HG02571 (cell line): ENCODE data around the gene CUX1.
"Not testable (repeated sequence)": the region's sequence is repeated elsewhere in the genome, so short reads cannot be mapped to it uniquely, and the experiment has no call there.

Experiments
- ATAC-seq: cut with Tn5 transposase; IDR thresholded peaks from one replicate; pipeline ENCODE4 v1.9.1; 2021; ENCODE audit warnings: mild to moderate bottlenecking, moderate library complexity; ENCODE audit not compliant: unreplicated experiment

The CUX1 gene

GRCh38 chr7:102036958-102037357 lies 219.5 kb downstream of the CUX1 start:
- no peak for ATAC-seq

- no peak for ATAC-seq
Observed at GRCh38 chr7:102039706-102040105, 222.3 kb downstream of the CUX1 start.

- no peak for ATAC-seq
Observed at GRCh38 chr7:102040569-102040968, 223.1 kb downstream of the CUX1 start.

DNA sequence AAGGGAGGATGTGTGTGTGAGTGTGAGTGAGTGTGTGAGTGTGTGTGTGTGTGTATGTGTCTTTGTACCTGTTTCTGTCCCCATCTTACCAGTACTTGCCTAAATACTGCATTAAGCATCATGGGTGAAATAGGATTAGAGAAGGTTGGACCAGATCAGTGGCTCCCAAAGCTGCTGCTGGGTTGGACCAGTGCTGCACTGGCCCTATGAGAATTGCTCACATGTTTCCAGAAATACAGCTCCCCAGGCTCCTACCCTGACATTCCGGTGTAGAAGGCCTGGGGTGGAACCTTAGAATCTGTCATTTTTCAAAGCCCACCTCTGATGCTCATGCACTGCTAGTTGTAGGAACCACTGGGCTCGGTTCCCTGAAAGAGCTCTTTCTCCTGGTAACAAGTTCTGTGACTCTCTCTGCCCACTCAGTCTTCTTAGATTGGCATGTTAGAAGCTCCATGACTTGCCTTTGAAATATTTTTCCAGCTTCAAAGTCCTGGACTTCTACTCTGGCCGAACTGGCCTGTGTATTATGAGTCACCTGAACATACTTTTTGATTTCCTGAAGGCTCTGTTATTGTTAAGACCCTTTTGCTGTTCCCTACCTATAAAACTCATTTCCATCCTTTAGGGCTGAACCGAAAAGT lies 224.7 kb downstream of the CUX1 start:
- ATAC-seq = no peak

DNA sequence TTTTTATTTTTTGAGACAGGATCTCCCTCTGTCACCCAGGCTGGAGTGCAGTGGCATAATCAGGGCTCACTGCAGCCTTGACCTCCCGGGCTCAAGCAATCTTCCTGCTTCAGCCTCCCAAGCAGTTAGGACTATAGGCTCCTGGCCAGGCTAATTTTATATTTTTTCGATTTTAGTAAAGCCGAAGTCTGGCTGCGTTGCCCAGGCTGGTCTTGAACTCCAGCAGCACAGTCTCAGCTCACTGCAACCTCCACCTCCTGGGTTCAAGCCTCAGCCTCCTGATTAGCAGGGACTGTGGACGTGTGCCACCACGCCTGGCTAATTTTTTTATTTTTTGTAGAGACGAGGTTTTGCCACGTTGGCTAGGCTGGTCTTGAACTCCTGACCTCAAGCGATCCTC lies 225.4 kb downstream of the CUX1 start:
- not testable (repeated sequence) for ATAC-seq

DNA sequence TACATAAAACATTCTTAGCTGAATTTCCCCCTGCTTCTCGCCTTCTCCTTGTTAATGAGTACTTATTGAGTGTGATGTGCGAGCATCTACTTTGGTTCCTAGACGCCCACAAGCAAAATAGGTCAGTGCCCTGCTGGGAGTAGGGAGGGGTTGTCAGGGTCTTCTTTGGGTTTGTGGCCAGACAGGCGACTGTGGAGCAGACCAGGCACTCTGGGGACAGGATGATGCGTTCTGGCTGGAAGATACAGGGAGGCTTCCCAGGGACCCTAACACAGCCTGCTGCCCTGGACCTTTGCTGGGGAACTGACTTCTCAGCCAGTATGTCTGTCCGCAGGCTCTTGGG lies 227.2 kb downstream of the CUX1 start:
- ATAC-seq = no peak

- no peak for ATAC-seq
Observed at GRCh38 chr7:102044984-102045673, 227.7 kb downstream of the CUX1 start.

DNA sequence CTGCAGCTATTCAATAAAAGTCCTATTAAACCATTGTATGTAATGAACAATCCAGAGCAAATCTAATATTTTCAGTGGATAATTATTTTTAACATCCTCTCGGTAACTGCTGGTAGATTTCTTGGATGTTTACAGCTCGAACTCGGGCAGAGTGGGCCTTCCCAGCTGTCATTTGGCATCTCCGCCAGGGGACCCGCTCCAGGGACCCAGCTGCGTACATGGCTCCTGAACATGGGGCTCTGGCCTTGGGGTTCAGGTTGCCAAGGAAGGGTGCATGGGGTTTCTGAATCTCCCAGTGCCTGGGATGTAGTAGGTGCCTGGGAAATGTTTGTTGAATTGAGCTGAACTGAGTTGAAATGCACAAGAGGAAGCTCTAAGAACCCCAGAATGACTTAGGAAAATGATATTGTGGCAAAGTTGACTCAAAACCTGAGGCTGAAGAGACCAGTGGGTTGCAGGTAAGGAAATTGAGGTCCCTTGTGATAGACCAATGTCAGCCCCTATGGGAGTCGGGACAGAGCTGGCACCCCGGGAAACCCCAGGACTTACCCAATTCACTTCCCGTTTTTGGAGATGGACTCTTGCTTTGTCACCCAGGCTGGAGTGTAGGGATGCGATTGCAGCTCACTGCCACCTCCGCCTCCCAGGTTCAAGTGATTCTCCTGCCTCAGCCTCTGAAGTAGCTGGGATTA lies 228.4 kb downstream of the CUX1 start:
- no peak for ATAC-seq

- no peak for ATAC-seq
Observed at GRCh38 chr7:102046373-102047117, 229.1 kb downstream of the CUX1 start.

DNA sequence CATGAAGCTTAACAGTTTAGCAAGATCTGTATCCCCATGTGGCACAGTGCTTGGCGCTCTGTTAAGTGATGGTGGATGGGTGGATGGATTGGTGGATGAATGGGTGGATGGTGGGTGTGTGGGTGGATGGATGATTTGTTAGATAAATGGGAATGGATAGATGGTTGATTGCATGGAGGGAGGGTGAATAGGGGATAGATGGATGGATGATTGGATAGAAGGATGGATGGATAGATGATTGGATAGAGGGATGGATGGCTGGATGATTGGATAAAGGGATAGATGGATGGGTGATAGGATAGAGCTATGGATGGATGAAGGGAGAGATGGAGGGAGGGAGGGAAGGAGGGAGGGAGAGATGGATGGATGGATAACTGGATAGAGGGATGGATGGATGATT lies 229.7 kb downstream of the CUX1 start:
- ATAC-seq = no peak

- ATAC-seq = no peak
Observed at GRCh38 chr7:102049765-102050164, 232.3 kb downstream of the CUX1 start.

GRCh38 chr7:102050864-102051460 lies 233.5 kb downstream of the CUX1 start:
- ATAC-seq = no peak

- ATAC-seq = not testable (repeated sequence)
Observed at GRCh38 chr7:102051736-102052135, 234.3 kb downstream of the CUX1 start.

DNA sequence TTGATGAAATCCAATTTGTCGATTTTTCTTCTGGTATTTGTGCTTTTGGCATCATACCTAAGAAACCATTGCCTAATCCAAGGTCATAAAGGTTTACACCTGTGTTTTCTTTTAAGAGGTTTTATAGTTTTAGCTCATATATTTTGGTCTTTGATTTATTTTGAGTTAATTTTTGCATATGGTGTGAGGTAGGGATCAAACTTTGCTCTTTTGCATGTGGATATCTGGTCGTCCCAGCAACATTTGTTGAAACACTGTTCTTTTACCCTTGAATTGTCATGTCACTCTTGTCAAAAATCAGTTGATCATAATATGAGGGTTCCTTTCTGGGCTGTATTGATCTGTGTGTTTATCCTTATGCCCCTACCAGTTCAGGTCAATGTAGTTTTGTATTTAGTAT lies 236.7 kb downstream of the CUX1 start:
- no peak for ATAC-seq

DNA sequence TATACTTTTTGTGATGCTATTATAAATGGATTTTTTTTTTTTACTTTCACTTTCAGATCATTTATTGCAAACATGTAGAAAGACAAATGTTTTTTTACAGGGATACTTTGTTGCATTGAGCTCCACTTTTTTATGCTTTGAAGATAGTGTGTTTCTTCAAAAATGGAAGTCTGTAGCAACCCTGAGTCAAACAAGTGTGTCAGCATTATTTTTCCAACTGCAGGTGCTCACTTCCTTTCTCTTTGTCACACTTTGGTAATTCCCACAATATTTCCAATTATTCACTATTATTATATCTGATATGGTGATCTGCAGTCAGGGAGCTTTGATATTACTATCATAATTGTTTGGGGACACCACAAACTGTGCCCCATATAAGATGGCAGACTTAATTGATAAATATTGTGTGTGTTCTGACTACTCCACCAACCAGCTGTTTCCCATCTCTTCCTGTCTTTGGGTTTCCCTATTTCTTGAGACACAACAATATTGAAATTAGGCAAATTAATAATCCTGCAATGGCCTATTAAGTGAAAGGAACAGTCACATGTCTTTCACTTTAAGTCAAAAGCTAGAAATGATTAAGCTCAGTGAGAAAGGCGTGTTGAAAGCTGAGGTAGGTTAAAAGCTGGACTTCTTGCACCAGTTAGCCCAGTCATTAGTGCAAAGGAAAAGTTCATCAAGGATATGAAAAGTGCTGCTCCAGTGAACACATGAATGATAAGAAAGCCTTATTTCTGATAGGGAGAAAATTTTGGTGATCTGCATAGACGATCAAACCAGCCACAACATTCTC lies 238.0 kb downstream of the CUX1 start:
- ATAC-seq = no peak

DNA sequence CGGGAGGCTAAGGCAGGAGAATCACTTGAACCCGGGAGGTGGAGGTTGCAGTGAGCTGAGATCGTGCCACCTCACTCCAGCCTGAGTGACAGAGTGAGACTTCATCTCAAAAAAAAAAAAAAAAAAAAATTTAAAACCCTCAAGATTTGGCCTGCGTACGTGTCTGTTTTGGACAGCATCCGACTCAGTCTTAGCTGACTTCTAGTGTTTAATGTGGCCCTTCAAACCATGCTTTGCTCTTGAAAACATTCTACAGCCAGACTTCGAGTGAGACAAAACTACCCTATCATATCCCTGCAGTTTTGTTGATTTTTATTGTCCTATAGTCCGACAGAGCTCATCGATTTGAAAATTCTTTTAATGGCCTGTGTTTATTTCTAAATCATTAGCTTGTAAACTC lies 242.1 kb downstream of the CUX1 start:
- ATAC-seq = no peak

- ATAC-seq = no peak
Observed at GRCh38 chr7:102061354-102061945, 244.0 kb downstream of the CUX1 start.

DNA sequence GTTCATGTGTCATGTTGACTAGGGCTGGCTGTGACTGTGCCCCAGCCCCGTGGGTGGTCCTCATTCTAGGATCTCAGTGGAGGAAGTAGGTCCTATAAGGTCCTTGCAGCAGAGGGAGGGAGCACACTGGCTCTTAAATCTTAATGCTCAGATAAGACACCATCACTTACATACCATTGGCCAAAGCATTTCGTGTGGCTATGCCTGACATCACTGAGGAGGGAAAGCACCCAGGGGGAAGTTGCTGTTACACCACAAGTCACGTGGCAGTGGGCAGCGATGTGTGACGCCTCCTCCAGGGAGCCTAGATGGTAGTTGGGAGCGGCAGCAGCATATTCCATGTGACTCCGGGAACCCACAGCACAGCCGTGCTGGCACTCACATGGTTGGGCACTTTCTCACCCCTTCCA lies 244.6 kb downstream of the CUX1 start:
- peak; percentile 79 for ATAC-seq

DNA sequence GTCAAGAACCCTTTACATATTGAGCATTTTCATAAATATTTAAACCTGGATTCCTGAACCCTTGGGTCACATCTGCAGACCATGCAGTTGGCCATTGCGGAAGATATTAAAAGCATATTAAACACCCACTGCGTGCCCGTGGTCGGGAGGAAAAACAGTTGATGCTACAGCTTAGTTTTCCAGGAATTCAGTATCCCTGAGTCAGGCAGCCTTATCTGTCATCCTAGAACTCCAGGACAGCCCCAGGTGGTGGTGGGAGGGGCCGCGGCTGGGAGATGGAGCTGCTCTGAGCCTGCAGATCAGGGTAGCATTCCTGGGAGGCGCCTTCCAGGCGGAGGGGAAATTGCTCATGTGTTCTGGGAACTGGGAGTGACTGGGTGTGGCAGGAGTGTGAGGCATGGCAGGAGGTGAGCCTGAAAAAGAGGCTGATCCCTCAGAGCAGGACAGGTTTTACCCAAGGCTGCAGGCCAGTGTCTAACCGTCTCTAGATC lies 246.3 kb downstream of the CUX1 start:
- no peak for ATAC-seq
